WTC11 (cell line): ENCODE results near the gene KCTD2. TPM values are rescaled to one million over a fixed set of nuclear protein-coding genes. Genes with fewer than 3 reads are reported as not detected.

Experiments
- ATAC-seq: fragments of 200-7000 bp; cut with Tn5 transposase; 2 replicates; pipeline ENCODE4 v1.10.0; 2021; ENCODE audit warnings: mild to moderate bottlenecking, moderate library complexity
- CTCF ChIA-PET: fragments of 300-600 bp; sonication (Branson Sonifier 250); formaldehyde crosslinking; loops from one replicate; lab custom pipeline; 2021; ENCODE audit warnings: antibody characterized with exemption; lab: Charles Lee
- POLR2A ChIA-PET: fragments of 350-600 bp; sonication (Branson Sonifier 250); formaldehyde crosslinking; loops from one replicate; lab custom pipeline; 2021; ENCODE audit warnings: antibody characterized with exemption; lab: Charles Lee
- DNase-seq: peaks from one replicate; pipeline ENCODE4 v3.0.0; 2021; ENCODE audit warnings: low spot score
- H3K27ac Mint-ChIP-seq: 2 replicates; pipeline ENCODE4 v1.8.0; 2021; ENCODE audit warnings: mixed read lengths
- H3K27me3 Mint-ChIP-seq: 2 replicates; pipeline ENCODE4 v1.8.0; 2021; ENCODE audit warnings: low read depth, mild to moderate bottlenecking, moderate library complexity, mixed read lengths
- H3K36me3 Mint-ChIP-seq: 2 replicates; pipeline ENCODE4 v1.8.0; 2021; ENCODE audit warnings: mixed read lengths
- H3K4me1 Mint-ChIP-seq: 2 replicates; pipeline ENCODE4 v1.8.0; 2022; ENCODE audit warnings: mixed read lengths
- H3K4me3 Mint-ChIP-seq: 2 replicates; pipeline ENCODE4 v1.8.0; 2021; ENCODE audit warnings: mild to moderate bottlenecking, moderate library complexity, mixed read lengths
- H3K9me3 Mint-ChIP-seq: 2 replicates; pipeline ENCODE4 v1.8.0; 2021; ENCODE audit warnings: mixed read lengths
- ERG ChIP-seq: fragments of 250-450 bp; sonication (Bioruptor Pico); IDR thresholded peaks from 2 replicates; pipeline ENCODE4 v1.8.0; 2021; ENCODE audit warnings: mild to moderate bottlenecking
- ESRRA ChIP-seq: sonication (generic); formaldehyde crosslinking; IDR thresholded peaks from 2 replicates; pipeline ENCODE4 v1.8.1; 2022; ENCODE audit warnings: mild to moderate bottlenecking, missing genetic modification reagents, borderline replicate concordance
- FOXJ3 ChIP-seq: sonication (generic); formaldehyde crosslinking; IDR thresholded peaks from 2 replicates; pipeline ENCODE4 v1.9.0; 2021; ENCODE audit warnings: missing genetic modification reagents, mild to moderate bottlenecking, borderline replicate concordance
- HMGA2 ChIP-seq: fragments of 250-450 bp; sonication (Bioruptor Pico); IDR thresholded peaks from 2 replicates; pipeline ENCODE4 v1.4.0; 2021; ENCODE audit warnings: mild to moderate bottlenecking, moderate library complexity
- HMGXB4 ChIP-seq: sonication (generic); formaldehyde crosslinking; IDR thresholded peaks from 2 replicates; pipeline ENCODE4 v1.8.1; 2023; ENCODE audit warnings: mild to moderate bottlenecking, moderate library complexity, missing genetic modification reagents
- NFYB ChIP-seq: sonication (generic); formaldehyde crosslinking; conservative IDR thresholded peaks from 2 replicates; pipeline ENCODE4 v1.8.0; 2022; ENCODE audit warnings: low read depth, missing genetic modification reagents
- SMAD4 ChIP-seq: sonication (generic); formaldehyde crosslinking; IDR thresholded peaks from 2 replicates; pipeline ENCODE4 v1.8.0; 2022; ENCODE audit warnings: mild to moderate bottlenecking, missing genetic modification reagents
- ZBTB21 ChIP-seq: sonication (generic); formaldehyde crosslinking; IDR thresholded peaks from 2 replicates; pipeline ENCODE4 v1.8.1; 2023; ENCODE audit warnings: mild to moderate bottlenecking, missing genetic modification reagents, borderline replicate concordance
- ZNF219 ChIP-seq: sonication (generic); formaldehyde crosslinking; IDR thresholded peaks from 2 replicates; pipeline ENCODE4 v1.8.0; 2023; ENCODE audit warnings: missing genetic modification reagents, mild to moderate bottlenecking, borderline replicate concordance
- ZNF317 ChIP-seq: sonication (generic); formaldehyde crosslinking; IDR thresholded peaks from 2 replicates; pipeline ENCODE4 v1.8.1; 2023; ENCODE audit warnings: low read depth, mild to moderate bottlenecking, moderate library complexity, missing genetic modification reagents, borderline replicate concordance
- ZNF425 ChIP-seq: fragments of 250-450 bp; sonication (Bioruptor Pico); conservative IDR thresholded peaks from 2 replicates; pipeline ENCODE4 v1.9.0; 2021; ENCODE audit warnings: mild to moderate bottlenecking
- total RNA-seq: library from RNA; stranded (reverse); gene quantifications from 3 replicates; pipeline ENCODE4 v1.2.3, GENCODE V29; 2021
- TF ChIP-seq, protein P1 (sequence below): sonication (generic); formaldehyde crosslinking; conservative IDR thresholded peaks from 2 replicates; pipeline ENCODE4 v1.8.1; 2022; ENCODE audit warnings: mild to moderate bottlenecking, missing genetic modification reagents
- TF ChIP-seq, protein P2 (sequence below): sonication (generic); formaldehyde crosslinking; conservative IDR thresholded peaks from 2 replicates; pipeline ENCODE4 v1.8.1; 2023; ENCODE audit warnings: mild to moderate bottlenecking, low read depth, missing genetic modification reagents, moderate library complexity
- TF ChIP-seq, protein P3 (sequence below): sonication (generic); formaldehyde crosslinking; IDR thresholded peaks from 2 replicates; pipeline ENCODE4 v1.8.0; 2022; ENCODE audit warnings: mild to moderate bottlenecking, missing genetic modification reagents

KCTD2 gene
- total RNA-seq, 1 experiment from 2014 or later: 31.3 TPM

- no peak for ATAC-seq
- TF ChIP-seq NFYB (CRISPR knock-in tag) (no peak), SMAD4 (CRISPR knock-in tag) (no peak), ERG (CRISPR knock-in tag) (no peak), ZNF219 (CRISPR knock-in tag) (no peak), FOXJ3 (no peak), ZNF425 (no peak), HMGXB4 (CRISPR knock-in tag) (no peak), ZBTB21 (CRISPR knock-in tag) (no peak), ZNF317 (no peak), HMGA2 (no peak), ESRRA (CRISPR knock-in tag) (no peak)
- TF ChIP-seq, protein P1, sequence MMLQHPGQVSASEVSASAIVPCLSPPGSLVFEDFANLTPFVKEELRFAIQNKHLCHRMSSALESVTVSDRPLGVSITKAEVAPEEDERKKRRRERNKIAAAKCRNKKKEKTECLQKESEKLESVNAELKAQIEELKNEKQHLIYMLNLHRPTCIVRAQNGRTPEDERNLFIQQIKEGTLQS (CRISPR knock-in tag): no peak
- TF ChIP-seq, protein P2, sequence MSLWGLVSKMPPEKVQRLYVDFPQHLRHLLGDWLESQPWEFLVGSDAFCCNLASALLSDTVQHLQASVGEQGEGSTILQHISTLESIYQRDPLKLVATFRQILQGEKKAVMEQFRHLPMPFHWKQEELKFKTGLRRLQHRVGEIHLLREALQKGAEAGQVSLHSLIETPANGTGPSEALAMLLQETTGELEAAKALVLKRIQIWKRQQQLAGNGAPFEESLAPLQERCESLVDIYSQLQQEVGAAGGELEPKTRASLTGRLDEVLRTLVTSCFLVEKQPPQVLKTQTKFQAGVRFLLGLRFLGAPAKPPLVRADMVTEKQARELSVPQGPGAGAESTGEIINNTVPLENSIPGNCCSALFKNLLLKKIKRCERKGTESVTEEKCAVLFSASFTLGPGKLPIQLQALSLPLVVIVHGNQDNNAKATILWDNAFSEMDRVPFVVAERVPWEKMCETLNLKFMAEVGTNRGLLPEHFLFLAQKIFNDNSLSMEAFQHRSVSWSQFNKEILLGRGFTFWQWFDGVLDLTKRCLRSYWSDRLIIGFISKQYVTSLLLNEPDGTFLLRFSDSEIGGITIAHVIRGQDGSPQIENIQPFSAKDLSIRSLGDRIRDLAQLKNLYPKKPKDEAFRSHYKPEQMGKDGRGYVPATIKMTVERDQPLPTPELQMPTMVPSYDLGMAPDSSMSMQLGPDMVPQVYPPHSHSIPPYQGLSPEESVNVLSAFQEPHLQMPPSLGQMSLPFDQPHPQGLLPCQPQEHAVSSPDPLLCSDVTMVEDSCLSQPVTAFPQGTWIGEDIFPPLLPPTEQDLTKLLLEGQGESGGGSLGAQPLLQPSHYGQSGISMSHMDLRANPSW (CRISPR knock-in tag): no peak
- TF ChIP-seq, protein P3, sequence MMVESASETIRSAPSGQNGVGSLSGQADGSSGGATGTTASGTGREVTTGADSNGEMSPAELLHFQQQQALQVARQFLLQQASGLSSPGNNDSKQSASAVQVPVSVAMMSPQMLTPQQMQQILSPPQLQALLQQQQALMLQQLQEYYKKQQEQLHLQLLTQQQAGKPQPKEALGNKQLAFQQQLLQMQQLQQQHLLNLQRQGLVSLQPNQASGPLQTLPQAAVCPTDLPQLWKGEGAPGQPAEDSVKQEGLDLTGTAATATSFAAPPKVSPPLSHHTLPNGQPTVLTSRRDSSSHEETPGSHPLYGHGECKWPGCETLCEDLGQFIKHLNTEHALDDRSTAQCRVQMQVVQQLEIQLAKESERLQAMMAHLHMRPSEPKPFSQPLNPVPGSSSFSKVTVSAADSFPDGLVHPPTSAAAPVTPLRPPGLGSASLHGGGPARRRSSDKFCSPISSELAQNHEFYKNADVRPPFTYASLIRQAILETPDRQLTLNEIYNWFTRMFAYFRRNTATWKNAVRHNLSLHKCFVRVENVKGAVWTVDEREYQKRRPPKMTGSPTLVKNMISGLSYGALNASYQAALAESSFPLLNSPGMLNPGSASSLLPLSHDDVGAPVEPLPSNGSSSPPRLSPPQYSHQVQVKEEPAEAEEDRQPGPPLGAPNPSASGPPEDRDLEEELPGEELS (CRISPR knock-in tag): no peak
- POLR2A ChIA-PET: interaction anchor here (0.6 to 1.2 kb wide), 2 partner anchors 43 to 497 kb away, joined by 3 read pairs; no protein-coding TSS in a partner anchor
- Mint-ChIP-seq H3K9me3 (no peaks in the 10 kb centered on the region), H3K4me3 (no peak overlapping the region), H3K4me1 (peaks cover 47% of the 10 kb centered on the region), H3K36me3 (no peaks in the 10 kb centered on the region), H3K27me3 (peaks cover 12% of the 10 kb centered on the region), H3K27ac (no peak overlapping the region)
- no peak for DNase-seq
- CTCF ChIA-PET: interaction anchor here (0.9 to 2.0 kb wide), 7 partner anchors 12 to 189 kb away, joined by 3 to 8 read pairs (median 3); partner anchors contain the start of gene MIF4GD
Observed at GRCh38 chr17:75081611-75082540, 34.9 kb downstream of the KCTD2 start.
